NCI-H1694 treated with DMSO at 0.1 percent for 48 hours (cell line): ENCODE results near the gene TIMP2.

Experiments used
- DNase-seq: peaks from one replicate; lab custom pipeline; 2025; lab: John Stamatoyannopoulos, UW

The TIMP2 gene

GRCh38 chr17:78815696-78816095 is 109.5 kb downstream of the TIMP2 start:
- DNase-seq = no peak

GRCh38 chr17:78812855-78813254 is 112.3 kb downstream of the TIMP2 start:
- DNase-seq = no peak

GRCh38 chr17:78808163-78808562 is 117.0 kb downstream of the TIMP2 start:
- DNase-seq = no peak

GRCh38 chr17:78806451-78806850 is 118.7 kb downstream of the TIMP2 start:
- no peak for DNase-seq

GRCh38 chr17:78805301-78805700 is 119.9 kb downstream of the TIMP2 start:
- DNase-seq = no peak

GRCh38 chr17:78804777-78805176 is 120.4 kb downstream of the TIMP2 start:
- DNase-seq = no peak

GRCh38 chr17:78803186-78803845 is 121.9 kb downstream of the TIMP2 start:
- no peak for DNase-seq
